Stomach (tissue), 4 donors: Measurements from ENCODE around the gene LCLAT1.

Experiments
- POLR2A ChIP-seq, 4 donors: fragments of 450-650 bp; IDR thresholded peaks; one replicate each; pipeline ENCODE4 v1.6.1; 2016; ENCODE audit warnings: antibody characterized with exemption in 4 of 4, control low read depth in 2 of 4, mild to moderate bottlenecking in 1 of 4, moderate library complexity in 1 of 4
- POLR2AphosphoS5 ChIP-seq, 3 donors: sonication (generic); formaldehyde crosslinking; IDR thresholded peaks; one replicate each; pipeline ENCODE4 v1.6.1; 2016; ENCODE audit warnings: antibody characterized with exemption in 3 of 3
- TF ChIP-seq, protein P1 (sequence below), 7 experiments: fragments of 450-650 bp in 4 of 7; fragments of 200-600 bp in 3 of 7; sonication (generic) in 3 of 7; IDR thresholded peaks; one replicate each; pipeline ENCODE4 v1.5.1; 2016 to 2019; ENCODE audit warnings: antibody characterized with exemption in 7 of 7, control low read depth in 2 of 7, mild to moderate bottlenecking in 1 of 7

GRCh38 chr2:30464544-30465170 is 17.6 kb downstream of the LCLAT1 start:
- no peak for TF ChIP-seq POLR2A (IDR thresholded peaks at IDR 0.05)
- TF ChIP-seq, protein P1, sequence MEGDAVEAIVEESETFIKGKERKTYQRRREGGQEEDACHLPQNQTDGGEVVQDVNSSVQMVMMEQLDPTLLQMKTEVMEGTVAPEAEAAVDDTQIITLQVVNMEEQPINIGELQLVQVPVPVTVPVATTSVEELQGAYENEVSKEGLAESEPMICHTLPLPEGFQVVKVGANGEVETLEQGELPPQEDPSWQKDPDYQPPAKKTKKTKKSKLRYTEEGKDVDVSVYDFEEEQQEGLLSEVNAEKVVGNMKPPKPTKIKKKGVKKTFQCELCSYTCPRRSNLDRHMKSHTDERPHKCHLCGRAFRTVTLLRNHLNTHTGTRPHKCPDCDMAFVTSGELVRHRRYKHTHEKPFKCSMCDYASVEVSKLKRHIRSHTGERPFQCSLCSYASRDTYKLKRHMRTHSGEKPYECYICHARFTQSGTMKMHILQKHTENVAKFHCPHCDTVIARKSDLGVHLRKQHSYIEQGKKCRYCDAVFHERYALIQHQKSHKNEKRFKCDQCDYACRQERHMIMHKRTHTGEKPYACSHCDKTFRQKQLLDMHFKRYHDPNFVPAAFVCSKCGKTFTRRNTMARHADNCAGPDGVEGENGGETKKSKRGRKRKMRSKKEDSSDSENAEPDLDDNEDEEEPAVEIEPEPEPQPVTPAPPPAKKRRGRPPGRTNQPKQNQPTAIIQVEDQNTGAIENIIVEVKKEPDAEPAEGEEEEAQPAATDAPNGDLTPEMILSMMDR (IDR thresholded peaks at IDR 0.05), result no peak
- no peak for TF ChIP-seq POLR2AphosphoS5 (IDR thresholded peaks at IDR 0.05)
